Endothelial cell of umbilical vein (primary cell): ENCODE results near the gene RHOBTB1.

Source experiments
- EZH2 ChIP-seq: IDR thresholded peaks from 2 replicates; pipeline ENCODE4 v1.6.1; 2012; ENCODE audit warnings: borderline replicate concordance, low read depth, mild to moderate bottlenecking, moderate library complexity, low read length, inconsistent platforms; ENCODE audit not compliant: severe bottlenecking
- POLR2A ChIP-seq: IDR thresholded peaks from 2 replicates; pipeline ENCODE4 v1.6.1; 2012; ENCODE audit warnings: low read depth, mild to moderate bottlenecking, control low read depth, low read length
- POLR2AphosphoS5 ChIP-seq: IDR thresholded peaks from 2 replicates; pipeline ENCODE4 v1.6.1; 2012; ENCODE audit warnings: low read depth, mild to moderate bottlenecking, control low read depth, low read length, moderate library complexity; ENCODE audit not compliant: insufficient read depth
- TF ChIP-seq, protein P1 (sequence below), 2 donors: IDR thresholded peaks; 1 replicate in 1 of 2; 2 replicates in 1 of 2; pipeline ENCODE4 v1.5.1; 2011; ENCODE audit warnings: low read length in 2 of 2, mild to moderate bottlenecking in 2 of 2, moderate library complexity in 2 of 2, control low read depth in 1 of 2, inconsistent platforms in 1 of 2, low read depth in 1 of 2; ENCODE audit not compliant: insufficient read depth in 1 of 2; ENCODE audit errors: extremely low read depth in 1 of 2
- TF ChIP-seq, protein P2 (sequence below): IDR thresholded peaks from 2 replicates; pipeline ENCODE4 v1.6.1; 2011; ENCODE audit not compliant: insufficient read depth, insufficient read length

DNA sequence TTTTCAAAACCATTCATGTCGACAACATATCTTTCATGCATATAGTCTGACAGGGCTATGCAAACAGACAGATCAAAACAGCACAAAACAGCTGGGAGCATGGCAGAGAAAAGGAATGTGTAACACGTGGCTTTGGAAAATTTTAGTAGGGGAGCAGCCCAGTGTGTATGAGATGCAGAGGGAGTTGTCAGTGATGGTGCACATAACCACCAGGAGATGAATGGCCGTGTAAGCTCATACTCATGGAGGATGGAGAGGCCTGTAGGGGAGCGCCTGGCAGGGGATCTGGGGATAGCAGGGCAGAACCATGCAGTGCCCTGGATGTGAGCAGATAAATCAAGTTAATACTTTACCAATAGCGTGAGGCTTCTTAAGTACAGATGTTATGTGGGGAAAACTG lies 45.7 kb downstream of the RHOBTB1 start:
- TF ChIP-seq, protein P1, sequence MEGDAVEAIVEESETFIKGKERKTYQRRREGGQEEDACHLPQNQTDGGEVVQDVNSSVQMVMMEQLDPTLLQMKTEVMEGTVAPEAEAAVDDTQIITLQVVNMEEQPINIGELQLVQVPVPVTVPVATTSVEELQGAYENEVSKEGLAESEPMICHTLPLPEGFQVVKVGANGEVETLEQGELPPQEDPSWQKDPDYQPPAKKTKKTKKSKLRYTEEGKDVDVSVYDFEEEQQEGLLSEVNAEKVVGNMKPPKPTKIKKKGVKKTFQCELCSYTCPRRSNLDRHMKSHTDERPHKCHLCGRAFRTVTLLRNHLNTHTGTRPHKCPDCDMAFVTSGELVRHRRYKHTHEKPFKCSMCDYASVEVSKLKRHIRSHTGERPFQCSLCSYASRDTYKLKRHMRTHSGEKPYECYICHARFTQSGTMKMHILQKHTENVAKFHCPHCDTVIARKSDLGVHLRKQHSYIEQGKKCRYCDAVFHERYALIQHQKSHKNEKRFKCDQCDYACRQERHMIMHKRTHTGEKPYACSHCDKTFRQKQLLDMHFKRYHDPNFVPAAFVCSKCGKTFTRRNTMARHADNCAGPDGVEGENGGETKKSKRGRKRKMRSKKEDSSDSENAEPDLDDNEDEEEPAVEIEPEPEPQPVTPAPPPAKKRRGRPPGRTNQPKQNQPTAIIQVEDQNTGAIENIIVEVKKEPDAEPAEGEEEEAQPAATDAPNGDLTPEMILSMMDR (IDR thresholded peaks at IDR 0.05; ENCODE audit: extremely low read depth in 1 of 2, insufficient read depth in 1 of 2, low read depth in 1 of 2, low read length in 2 of 2): no peak
- TF ChIP-seq POLR2A (no peak), POLR2AphosphoS5 (no peak), EZH2 (no peak)
- TF ChIP-seq, protein P2, sequence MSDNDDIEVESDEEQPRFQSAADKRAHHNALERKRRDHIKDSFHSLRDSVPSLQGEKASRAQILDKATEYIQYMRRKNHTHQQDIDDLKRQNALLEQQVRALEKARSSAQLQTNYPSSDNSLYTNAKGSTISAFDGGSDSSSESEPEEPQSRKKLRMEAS: no peak
